Large intestine (tissue), 3 donors: Measurements from ENCODE around the gene ZNF629. TPM values are rescaled to one million over a fixed set of nuclear protein-coding genes. Genes with fewer than 3 reads are reported as not detected.
A peak's percentile ranks its signal among the peaks of the same experiment; 100 is the strongest.

Source experiments
- DNase-seq, 2 donors: peaks; one replicate each; pipeline versions ENCODE4 v3.0.0 to v3.0.0-alpha.2; 2013
- H3K27ac ChIP-seq: one replicate; pipeline ENCODE4 v1.5.1; 2013; ENCODE audit warnings: low read length
- H3K27me3 ChIP-seq: 2 replicates; pipeline ENCODE4 v1.6.1; 2013; ENCODE audit warnings: low read length; ENCODE audit not compliant: control insufficient read depth, insufficient read depth
- H3K36me3 ChIP-seq: 2 replicates; pipeline ENCODE4 v1.6.1; 2013; ENCODE audit warnings: low read length; ENCODE audit not compliant: control insufficient read depth, insufficient read depth
- H3K4me1 ChIP-seq: one replicate; pipeline ENCODE4 v1.6.1; 2013; ENCODE audit warnings: low read length; ENCODE audit not compliant: control insufficient read depth, insufficient read depth
- H3K4me3 ChIP-seq: one replicate; pipeline ENCODE4 v1.5.1; 2013; ENCODE audit warnings: low read length
- H3K9me3 ChIP-seq: one replicate; pipeline ENCODE4 v1.6.1; 2013; ENCODE audit warnings: mild to moderate bottlenecking, low read depth, low read length, moderate library complexity; ENCODE audit not compliant: control insufficient read depth
- WGBS: methylation state at CpG from one replicate; pipeline ENCODE4 v1.1.5; 2013; ENCODE audit warnings: low lambda C conversion rate; ENCODE audit not compliant: insufficient coverage; 5-methylcytosine and 5-hydroxymethylcytosine counted together
- polyA plus RNA-seq: library from polyadenylated mRNA; unstranded; fragments of 120-200 nt; gene quantifications from one replicate; pipeline ENCODE4 v1.2.1, GENCODE V29; 2013

Gene ZNF629
- polyA plus RNA-seq, 1 donor, result 15.4 TPM

- Histone ChIP-seq H3K9me3 (peaks cover 3% of the 10 kb centered on the region), H3K36me3 (peaks cover 49% of the 10 kb centered on the region), H3K27ac (no peak overlapping the region), H3K4me3 (no peak overlapping the region), H3K27me3 (no peaks in the 10 kb centered on the region), H3K4me1 (peaks cover 11% of the 10 kb centered on the region)
- WGBS, result no CpG with 5 or more reads among the region's 7 CpGs
- DNase-seq, result no peak
Observed at GRCh38 chr16:30777591-30778297, 9.3 kb downstream of the ZNF629 start.

GRCh38 chr16:30775392-30776188 lies 11.4 kb downstream of the ZNF629 start:
- WGBS, result no CpG with 5 or more reads among the region's 81 CpGs
- peak; percentile 84 to 89 for DNase-seq
- Histone ChIP-seq H3K36me3 (peaks cover 48% of the 10 kb centered on the region), H3K9me3 (no peaks in the 10 kb centered on the region), H3K4me1 (peaks cover 11% of the 10 kb centered on the region), H3K4me3 (peak overlapping the region; percentile 49), H3K27ac (peak overlapping the region; percentile 85), H3K27me3 (no peaks in the 10 kb centered on the region)

DNA sequence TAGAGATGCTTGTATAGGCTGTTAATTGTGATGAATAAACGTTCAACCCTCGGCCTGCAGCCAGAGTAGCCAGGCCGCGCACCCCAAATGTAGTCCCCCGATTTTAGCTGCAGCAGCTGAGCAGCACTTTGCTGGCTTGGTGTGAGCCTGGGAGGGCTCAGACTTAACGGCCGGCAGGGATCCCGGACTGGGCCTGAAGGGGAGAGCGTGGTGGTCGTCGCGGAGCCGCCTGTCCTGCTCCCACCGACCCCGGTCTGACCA lies 11.9 kb downstream of the ZNF629 start:
- DNase-seq, result no peak
- H3K36me3 ChIP-seq, result peaks cover 49% of the 10 kb centered on the region
- no CpG with 5 or more reads among the region's 15 CpGs for WGBS
- H3K27ac ChIP-seq, result peak overlapping the region; percentile 85
- peak overlapping the region; percentile 49 for H3K4me3 ChIP-seq
- no peaks in the 10 kb centered on the region for H3K9me3 ChIP-seq
- H3K27me3 ChIP-seq, result no peaks in the 10 kb centered on the region
- peaks cover 11% of the 10 kb centered on the region for H3K4me1 ChIP-seq

DNA sequence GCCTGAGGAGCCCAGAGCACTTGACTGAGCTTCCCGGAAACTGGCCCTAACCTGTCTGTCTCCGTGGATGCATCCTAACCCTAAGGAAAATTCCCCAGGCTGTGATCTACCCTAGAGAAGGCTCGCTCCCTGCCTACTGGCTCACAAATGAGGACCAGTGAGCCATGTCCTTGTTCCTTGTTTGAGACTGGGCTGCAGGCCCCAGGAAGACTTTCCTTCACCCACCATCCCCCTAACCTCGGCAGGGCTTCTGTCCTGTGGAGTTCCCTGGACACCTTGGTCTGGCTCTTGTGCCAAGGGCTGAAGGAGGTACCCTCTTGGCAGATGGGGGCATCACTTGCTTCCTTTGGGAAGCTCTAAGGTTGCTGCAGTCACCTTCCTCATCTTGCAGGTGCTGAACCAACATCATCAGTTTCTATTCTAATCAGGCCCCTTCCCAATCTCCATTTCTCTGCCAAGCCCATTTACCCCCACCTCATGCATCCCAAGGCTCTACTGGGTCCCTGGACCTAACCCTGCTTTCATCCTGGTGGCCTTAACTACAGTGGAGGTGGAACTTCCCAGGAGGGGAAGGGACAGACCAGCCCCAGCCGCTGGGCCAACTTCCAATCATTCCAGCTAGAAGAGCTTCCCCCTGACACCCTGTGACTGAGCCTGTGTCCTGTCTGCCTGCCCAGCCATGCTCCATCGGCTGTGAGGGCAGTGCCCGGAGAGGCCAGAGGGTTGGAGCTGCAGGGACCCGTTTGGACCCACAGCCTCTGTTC lies 12.5 kb downstream of the ZNF629 start:
- no peaks in the 10 kb centered on the region for H3K27me3 ChIP-seq
- peak overlapping the region; percentile 49 for H3K4me3 ChIP-seq
- peaks cover 51% of the 10 kb centered on the region for H3K36me3 ChIP-seq
- no CpG with 5 or more reads among the region's 8 CpGs for WGBS
- peak overlapping the region; percentile 85 for H3K27ac ChIP-seq
- peaks cover 11% of the 10 kb centered on the region for H3K4me1 ChIP-seq
- H3K9me3 ChIP-seq, result no peaks in the 10 kb centered on the region
- no peak for DNase-seq

GRCh38 chr16:30773826-30774225 lies 13.2 kb downstream of the ZNF629 start:
- Histone ChIP-seq H3K9me3 (no peaks in the 10 kb centered on the region), H3K4me3 (no peak overlapping the region), H3K36me3 (peaks cover 51% of the 10 kb centered on the region), H3K27ac (no peak overlapping the region), H3K4me1 (peaks cover 11% of the 10 kb centered on the region), H3K27me3 (no peaks in the 10 kb centered on the region)
- DNase-seq, result no peak
- no CpG with 5 or more reads among the region's 14 CpGs for WGBS

DNA sequence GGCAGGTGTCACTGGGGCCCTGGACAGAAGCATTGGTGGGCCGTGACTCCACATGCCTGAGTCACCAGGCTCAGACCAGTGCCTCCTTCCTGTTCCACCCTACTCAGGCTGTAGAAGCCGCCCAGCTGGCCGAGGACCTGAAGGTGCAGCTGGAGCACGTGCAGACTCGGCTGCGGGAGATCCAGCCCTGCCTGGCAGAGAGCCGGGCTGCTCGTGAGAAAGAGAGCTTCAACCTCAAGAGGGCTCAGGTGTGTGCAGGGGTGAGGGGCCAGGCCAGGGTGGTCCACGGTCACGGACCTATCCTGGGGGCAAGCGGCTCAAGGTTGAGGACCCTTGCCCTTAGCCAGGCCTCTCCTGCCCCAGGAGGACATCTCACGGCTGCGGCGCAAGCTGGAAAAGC lies 15.3 kb downstream of the ZNF629 start:
- H3K9me3 ChIP-seq, result no peaks in the 10 kb centered on the region
- peaks cover 4% of the 10 kb centered on the region for H3K4me1 ChIP-seq
- peaks cover 67% of the 10 kb centered on the region for H3K36me3 ChIP-seq
- no peak overlapping the region for H3K27ac ChIP-seq
- no peaks in the 10 kb centered on the region for H3K27me3 ChIP-seq
- H3K4me3 ChIP-seq, result no peak overlapping the region
- no CpG with 5 or more reads among the region's 14 CpGs for WGBS
- DNase-seq, result no peak

DNA sequence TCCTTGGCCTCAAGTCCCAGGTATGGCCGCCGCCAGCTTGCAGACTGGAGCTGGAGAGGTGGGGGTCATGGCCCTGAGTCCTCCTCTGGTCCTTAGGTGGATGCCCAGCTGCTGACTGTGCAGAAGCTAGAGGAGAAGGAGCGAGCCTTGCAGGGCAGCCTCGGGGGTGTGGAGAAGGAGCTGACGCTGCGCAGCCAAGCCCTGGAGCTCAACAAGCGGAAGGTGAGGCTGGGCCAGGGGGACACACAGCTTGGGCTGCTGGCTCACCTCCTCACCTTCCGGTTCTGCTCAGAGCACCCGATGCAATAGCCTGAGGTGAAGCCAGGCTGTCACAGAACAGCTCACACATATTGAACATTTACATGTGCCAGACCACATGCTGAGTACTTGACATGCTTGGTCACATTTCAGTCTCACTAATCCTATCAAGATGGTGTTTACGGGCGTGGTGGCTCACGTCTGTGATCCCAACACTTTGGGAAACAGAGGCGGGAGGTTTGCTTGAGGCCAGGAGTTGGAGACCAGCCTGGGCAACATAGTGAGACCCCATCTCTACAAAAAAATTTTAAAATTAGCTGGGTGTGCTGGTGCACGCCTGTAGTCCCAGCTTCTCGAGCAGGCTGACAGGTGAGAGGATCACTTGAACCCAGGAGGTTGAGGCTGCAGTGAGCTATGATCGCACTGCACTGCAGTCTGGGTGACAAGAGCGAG lies 17.5 kb downstream of the ZNF629 start:
- no peaks in the 10 kb centered on the region for H3K9me3 ChIP-seq
- no CpG with 5 or more reads among the region's 17 CpGs for WGBS
- H3K27ac ChIP-seq, result no peak overlapping the region

DNA sequence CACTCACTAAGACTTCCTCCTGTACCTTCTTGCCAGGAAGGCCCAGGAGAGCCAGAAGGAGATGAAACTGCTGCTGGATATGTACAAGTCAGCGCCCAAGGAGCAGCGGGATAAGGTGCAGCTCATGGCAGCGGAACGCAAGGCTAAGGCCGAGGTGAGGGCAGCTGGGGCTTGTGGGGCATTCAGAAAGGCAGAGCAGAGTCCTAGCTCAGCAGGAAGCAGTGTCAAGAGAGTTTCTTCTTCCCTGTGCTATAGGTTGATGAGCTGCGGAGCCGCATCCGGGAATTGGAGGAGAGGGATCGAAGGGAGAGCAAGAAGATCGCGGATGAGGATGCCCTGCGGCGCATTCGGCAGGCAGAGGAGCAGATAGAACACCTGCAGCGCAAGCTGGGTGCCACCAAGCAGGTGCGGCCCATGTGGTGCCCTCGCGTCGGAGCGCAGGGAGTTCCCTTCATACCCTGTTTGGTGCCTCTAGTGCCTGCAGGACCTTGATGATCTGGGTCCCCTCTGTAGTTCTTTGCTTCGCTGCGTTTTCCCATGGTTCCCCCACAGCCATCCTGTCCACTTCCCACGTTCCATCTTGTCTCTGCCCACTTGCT lies 18.3 kb downstream of the ZNF629 start:
- Histone ChIP-seq H3K36me3 (peaks cover 94% of the 10 kb centered on the region), H3K4me3 (no peak overlapping the region), H3K4me1 (no peaks in the 10 kb centered on the region), H3K27me3 (no peaks in the 10 kb centered on the region), H3K27ac (no peak overlapping the region), H3K9me3 (no peaks in the 10 kb centered on the region)
- WGBS, result no CpG with 5 or more reads among the region's 23 CpGs
- no peak for DNase-seq

More for the DNA sequence above, 17.5 kb downstream of the ZNF629 start:
- H3K36me3 ChIP-seq, result peaks cover 89% of the 10 kb centered on the region
- H3K4me3 ChIP-seq, result no peak overlapping the region
- H3K27me3 ChIP-seq, result no peaks in the 10 kb centered on the region
- no peak for DNase-seq
- no peaks in the 10 kb centered on the region for H3K4me1 ChIP-seq

DNA sequence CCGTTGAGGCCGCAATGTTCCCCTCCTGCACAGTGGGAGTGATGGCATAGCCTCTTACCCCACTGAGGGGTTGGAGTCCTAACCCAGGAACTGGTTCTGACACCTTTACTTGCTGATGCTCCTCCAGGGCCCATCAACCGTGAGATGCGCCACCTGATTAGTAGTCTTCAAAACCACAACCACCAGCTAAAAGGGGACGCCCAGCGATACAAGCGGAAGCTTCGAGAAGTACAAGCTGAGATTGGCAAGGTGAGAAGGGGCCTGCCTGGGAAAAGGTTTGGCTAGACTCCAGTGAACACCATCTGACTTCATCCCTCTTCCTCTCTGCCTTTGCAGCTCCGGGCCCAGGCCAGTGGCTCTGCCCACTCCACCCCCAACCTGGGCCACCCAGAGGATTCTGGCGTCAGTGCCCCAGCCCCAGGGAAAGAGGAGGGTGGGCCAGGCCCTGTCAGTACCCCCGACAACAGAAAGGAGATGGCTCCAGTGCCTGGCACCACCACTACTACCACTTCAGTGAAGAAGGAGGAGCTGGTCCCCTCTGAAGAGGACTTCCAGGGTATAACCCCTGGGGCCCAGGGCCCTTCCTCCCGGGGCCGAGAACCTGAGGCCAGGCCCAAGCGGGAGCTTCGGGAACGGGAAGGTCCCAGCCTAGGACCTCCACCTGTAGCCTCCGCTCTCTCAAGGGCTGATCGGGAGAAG lies 19.1 kb downstream of the ZNF629 start:
- H3K36me3 ChIP-seq, result peaks cover 94% of the 10 kb centered on the region

More for the DNA sequence above, 19.1 kb downstream of the ZNF629 start:
- Histone ChIP-seq H3K27ac (no peak overlapping the region), H3K4me1 (peaks cover 6% of the 10 kb centered on the region), H3K27me3 (no peaks in the 10 kb centered on the region), H3K4me3 (no peak overlapping the region), H3K9me3 (no peaks in the 10 kb centered on the region)
- WGBS, result no CpG with 5 or more reads among the region's 18 CpGs
- DNase-seq, result no peak
